ENCODE data around the gene RAB11FIP3.
"Not testable (repeated sequence)": the region's sequence is repeated elsewhere in the genome, so short reads cannot be mapped to it uniquely, and the experiment has no call there.

RAB11FIP3 gene

GRCh38 chr16:495127-495748, 69.8 kb downstream of the RAB11FIP3 start:
- DNase-seq (ENCODE audit: low read depth): no peak

- DNase-seq (ENCODE audit: low read depth): no peak
These were observed 70.8 kb downstream of the RAB11FIP3 start for GRCh38 chr16:496097-496886.

- no peak for DNase-seq (ENCODE audit: low read depth)
These were observed 71.8 kb downstream of the RAB11FIP3 start for GRCh38 chr16:497258-497657.

GRCh38 chr16:499924-500323, 74.5 kb downstream of the RAB11FIP3 start:
- DNase-seq (ENCODE audit: low read depth): no peak

- DNase-seq (ENCODE audit: low read depth): no peak
These were observed 75.3 kb downstream of the RAB11FIP3 start for GRCh38 chr16:500709-501108.

GRCh38 chr16:502179-502943, 76.9 kb downstream of the RAB11FIP3 start:
- no peak for DNase-seq (ENCODE audit: low read depth)

GRCh38 chr16:503150-504071, 78.0 kb downstream of the RAB11FIP3 start:
- DNase-seq (ENCODE audit: low read depth): no peak

- no peak for DNase-seq (ENCODE audit: low read depth)
These were observed 80.2 kb downstream of the RAB11FIP3 start for GRCh38 chr16:505479-506245.

- no peak for DNase-seq (ENCODE audit: low read depth)
These were observed 80.7 kb downstream of the RAB11FIP3 start for GRCh38 chr16:506246-506546.

- not testable (repeated sequence) for DNase-seq (ENCODE audit: low read depth)
These were observed 82.1 kb downstream of the RAB11FIP3 start for GRCh38 chr16:507527-507926.

- no peak for DNase-seq (ENCODE audit: low read depth)
These were observed 82.5 kb downstream of the RAB11FIP3 start for GRCh38 chr16:507996-508395.

- no peak for DNase-seq (ENCODE audit: low read depth)
These were observed 83.7 kb downstream of the RAB11FIP3 start for GRCh38 chr16:508884-509736.

- DNase-seq (ENCODE audit: low read depth): no peak
These were observed 84.8 kb downstream of the RAB11FIP3 start for GRCh38 chr16:510066-510825.

- DNase-seq (ENCODE audit: low read depth): no peak
These were observed 87.4 kb downstream of the RAB11FIP3 start for GRCh38 chr16:512802-513201.

- no peak for DNase-seq (ENCODE audit: low read depth)
These were observed 88.5 kb downstream of the RAB11FIP3 start for GRCh38 chr16:513950-514349.

- no peak for DNase-seq (ENCODE audit: low read depth)
These were observed 89.9 kb downstream of the RAB11FIP3 start for GRCh38 chr16:515175-515938.

- DNase-seq (ENCODE audit: low read depth): no peak
These were observed 90.4 kb downstream of the RAB11FIP3 start for GRCh38 chr16:515939-516226.

GRCh38 chr16:516301-516700, 90.9 kb downstream of the RAB11FIP3 start:
- DNase-seq (ENCODE audit: low read depth): no peak

GRCh38 chr16:518858-519257, 93.4 kb downstream of the RAB11FIP3 start:
- DNase-seq (ENCODE audit: low read depth): no peak

All from HS-5 (cell line).